Activated CD8-positive, alpha-beta memory T cell treated with anti-CD3 and anti-CD28 coated beads, Interleukin-2, amount 10 ng/mL, durations not matched to agents 7 days and 5 days (primary cell): Measurements from ENCODE around the gene CEP72. TPM values are rescaled to one million over a fixed set of nuclear protein-coding genes. Genes with fewer than 3 reads are reported as not detected.

Source experiments
- ATAC-seq: fragments of 150-1000 bp; cut with Tn5 transposase; one replicate; pipeline ENCODE4 v1.10.0; 2021; ENCODE audit warnings: moderate library complexity
- CTCF ChIA-PET: fragments of 350-600 bp; sonication (Branson Sonifier 250); formaldehyde crosslinking; loops from one replicate; lab custom pipeline; 2021; ENCODE audit warnings: antibody characterized with exemption; lab: Charles Lee
- DNase-seq: peaks from one replicate; pipeline ENCODE4 v3.0.0-alpha.2; 2020
- H3K27ac Mint-ChIP-seq: one replicate; pipeline ENCODE4 v1.8.0; 2021; ENCODE audit warnings: mild to moderate bottlenecking, mixed read lengths
- H3K27me3 Mint-ChIP-seq: one replicate; pipeline ENCODE4 v1.8.0; 2021; ENCODE audit warnings: mixed read lengths
- H3K36me3 Mint-ChIP-seq: one replicate; pipeline ENCODE4 v1.8.0; 2021; ENCODE audit warnings: mild to moderate bottlenecking, mixed read lengths
- H3K4me1 Mint-ChIP-seq: one replicate; pipeline ENCODE4 v1.8.0; 2021; ENCODE audit warnings: mixed read lengths
- H3K4me3 Mint-ChIP-seq: one replicate; pipeline ENCODE4 v1.8.0; 2021; ENCODE audit warnings: mild to moderate bottlenecking, moderate library complexity, mixed read lengths
- H3K9me3 Mint-ChIP-seq: one replicate; pipeline ENCODE4 v1.8.0; 2022; ENCODE audit warnings: low read depth, mixed read lengths
- total RNA-seq, 2 experiments: library from RNA; stranded (reverse); gene quantifications; one replicate each; pipeline ENCODE4 v1.2.3, GENCODE V29; 2021

Gene CEP72
- total RNA-seq, 2 experiments from 2014 or later: 32.2 to 40.5 TPM

- Mint-ChIP-seq H3K9me3 (no peaks in the 10 kb centered on the region), H3K27me3 (peaks cover 4% of the 10 kb centered on the region), H3K36me3 (peaks cover 2% of the 10 kb centered on the region), H3K4me1 (peaks cover 5% of the 10 kb centered on the region), H3K27ac (no peak overlapping the region), H3K4me3 (no peak overlapping the region)
- no peak for ATAC-seq
- DNase-seq: no peak
- CTCF ChIA-PET: interaction anchor here (0.6 to 1.3 kb wide), 6 partner anchors 15 to 236 kb away, joined by 3 to 6 read pairs (median 3); partner anchors contain the start of genes BRD9 and TRIP13
Measured at GRCh38 chr5:669111-669841, 57.1 kb downstream of the CEP72 start.

- H3K36me3 Mint-ChIP-seq: peaks cover 2% of the 10 kb centered on the region
- H3K27ac Mint-ChIP-seq: no peak overlapping the region
- no peak for DNase-seq
- ATAC-seq: no peak
- H3K9me3 Mint-ChIP-seq: no peaks in the 10 kb centered on the region
- CTCF ChIA-PET: interaction anchor here (0.8 to 3.3 kb wide), 6 partner anchors 16 to 234 kb away, joined by 3 to 15 read pairs (median 3); partner anchors contain the start of genes BRD9 and TRIP13
- H3K27me3 Mint-ChIP-seq: peaks cover 4% of the 10 kb centered on the region
- no peak overlapping the region for H3K4me3 Mint-ChIP-seq
- peaks cover 5% of the 10 kb centered on the region for H3K4me1 Mint-ChIP-seq
Measured at GRCh38 chr5:669842-670395, 57.8 kb downstream of the CEP72 start.

GRCh38 chr5:670396-671270 is 58.5 kb downstream of the CEP72 start:
- Mint-ChIP-seq H3K9me3 (no peaks in the 10 kb centered on the region), H3K4me1 (peaks cover 5% of the 10 kb centered on the region), H3K4me3 (no peak overlapping the region), H3K27me3 (peaks cover 4% of the 10 kb centered on the region), H3K27ac (no peak overlapping the region), H3K36me3 (peaks cover 2% of the 10 kb centered on the region)
- CTCF ChIA-PET: interaction anchor here (0.8 to 3.3 kb wide), 8 partner anchors 17 to 235 kb away, joined by 3 to 15 read pairs (median 3); partner anchors contain the start of genes BRD9 and TRIP13
- ATAC-seq (no peak), DNase-seq (no peak)

- Mint-ChIP-seq H3K27me3 (peaks cover 4% of the 10 kb centered on the region), H3K36me3 (peaks cover 2% of the 10 kb centered on the region), H3K4me1 (peaks cover 5% of the 10 kb centered on the region), H3K9me3 (no peaks in the 10 kb centered on the region), H3K4me3 (no peak overlapping the region), H3K27ac (no peak overlapping the region)
- DNase-seq (peak; percentile 75), ATAC-seq (peak; percentile 77)
- CTCF ChIA-PET: interaction anchor here (1.1 to 3.3 kb wide), 4 partner anchors 198 to 234 kb away, joined by 3 to 15 read pairs (median 5); partner anchors contain the start of genes BRD9 and TRIP13
Measured at GRCh38 chr5:671459-672328, 59.6 kb downstream of the CEP72 start.

- peaks cover under 1% of the 10 kb centered on the region for H3K36me3 Mint-ChIP-seq
- CTCF ChIA-PET: interaction anchor here (3.3 kb wide), 1 partner anchor 230 kb away, joined by 15 read pairs; no protein-coding TSS in a partner anchor
- peaks cover 4% of the 10 kb centered on the region for H3K27me3 Mint-ChIP-seq
- H3K4me3 Mint-ChIP-seq: no peak overlapping the region
- ATAC-seq (peak; percentile 48), DNase-seq (peak; percentile 69)
- peaks cover 5% of the 10 kb centered on the region for H3K4me1 Mint-ChIP-seq
- H3K27ac Mint-ChIP-seq: no peak overlapping the region
- no peaks in the 10 kb centered on the region for H3K9me3 Mint-ChIP-seq
Measured at GRCh38 chr5:672329-673160, 60.4 kb downstream of the CEP72 start.

- H3K36me3 Mint-ChIP-seq: no peaks in the 10 kb centered on the region
- no peak overlapping the region for H3K4me3 Mint-ChIP-seq
- H3K4me1 Mint-ChIP-seq: peaks cover 5% of the 10 kb centered on the region
- DNase-seq (no peak), ATAC-seq (no peak)
- no peaks in the 10 kb centered on the region for H3K9me3 Mint-ChIP-seq
- CTCF ChIA-PET: interaction anchor here (0.6 to 3.3 kb wide), 3 partner anchors 15 to 230 kb away, joined by 3 to 15 read pairs (median 5); no protein-coding TSS in a partner anchor
- no peak overlapping the region for H3K27ac Mint-ChIP-seq
- peaks cover 4% of the 10 kb centered on the region for H3K27me3 Mint-ChIP-seq
Measured at GRCh38 chr5:673161-673830, 61.2 kb downstream of the CEP72 start.

- DNase-seq (no peak), ATAC-seq (no peak)
- peaks cover 5% of the 10 kb centered on the region for H3K4me1 Mint-ChIP-seq
- H3K27me3 Mint-ChIP-seq: peaks cover 4% of the 10 kb centered on the region
- H3K9me3 Mint-ChIP-seq: no peaks in the 10 kb centered on the region
- no peak overlapping the region for H3K4me3 Mint-ChIP-seq
- CTCF ChIA-PET: interaction anchor here (0.6 to 0.7 kb wide), 2 partner anchors 15 to 171 kb away, joined by 3 to 5 read pairs; no protein-coding TSS in a partner anchor
- H3K36me3 Mint-ChIP-seq: no peaks in the 10 kb centered on the region
- no peak overlapping the region for H3K27ac Mint-ChIP-seq
Measured at GRCh38 chr5:673831-674629, 61.9 kb downstream of the CEP72 start.

GRCh38 chr5:674630-675011 is 62.5 kb downstream of the CEP72 start:
- Mint-ChIP-seq H3K4me3 (no peak overlapping the region), H3K27me3 (peaks cover 4% of the 10 kb centered on the region), H3K36me3 (no peaks in the 10 kb centered on the region), H3K9me3 (no peaks in the 10 kb centered on the region), H3K4me1 (peaks cover 5% of the 10 kb centered on the region), H3K27ac (no peak overlapping the region)
- CTCF ChIA-PET: no interaction called here
- DNase-seq (no peak), ATAC-seq (no peak)

- DNase-seq (no peak), ATAC-seq (no peak)
- H3K27ac Mint-ChIP-seq: no peak overlapping the region
- H3K27me3 Mint-ChIP-seq: peaks cover 4% of the 10 kb centered on the region
- H3K36me3 Mint-ChIP-seq: no peaks in the 10 kb centered on the region
- H3K4me3 Mint-ChIP-seq: no peak overlapping the region
- peaks cover 5% of the 10 kb centered on the region for H3K4me1 Mint-ChIP-seq
- no peaks in the 10 kb centered on the region for H3K9me3 Mint-ChIP-seq
- CTCF ChIA-PET: no interaction called here
Measured at GRCh38 chr5:675111-675870, 63.2 kb downstream of the CEP72 start.

- CTCF ChIA-PET: no interaction called here
- Mint-ChIP-seq H3K36me3 (no peaks in the 10 kb centered on the region), H3K27me3 (peaks cover 4% of the 10 kb centered on the region), H3K4me3 (no peak overlapping the region), H3K27ac (no peak overlapping the region), H3K9me3 (no peaks in the 10 kb centered on the region), H3K4me1 (peaks cover 5% of the 10 kb centered on the region)
- ATAC-seq (no peak), DNase-seq (no peak)
Measured at GRCh38 chr5:675871-676698, 63.9 kb downstream of the CEP72 start.
